GM19455 (cell line): ENCODE data around the gene NPAS3.

Experiments used
- ATAC-seq: cut with Tn5 transposase; IDR thresholded peaks from one replicate; pipeline ENCODE4 v1.9.1; 2021; ENCODE audit not compliant: unreplicated experiment

The NPAS3 gene

GRCh38 chr14:33691907-33692306 is 753.2 kb downstream of the NPAS3 start:
- no peak for ATAC-seq

GRCh38 chr14:33692762-33693161 is 754.1 kb downstream of the NPAS3 start:
- no peak for ATAC-seq

- no peak for ATAC-seq
Observed at GRCh38 chr14:33693237-33693636, 754.6 kb downstream of the NPAS3 start.

GRCh38 chr14:33696165-33696564 is 757.5 kb downstream of the NPAS3 start:
- no peak for ATAC-seq

- no peak for ATAC-seq
Observed at GRCh38 chr14:33699300-33699983, 760.8 kb downstream of the NPAS3 start.

- no peak for ATAC-seq
Observed at GRCh38 chr14:33700052-33700451, 761.4 kb downstream of the NPAS3 start.

- ATAC-seq = no peak
Observed at GRCh38 chr14:33702293-33702692, 763.6 kb downstream of the NPAS3 start.

- no peak for ATAC-seq
Observed at GRCh38 chr14:33704481-33704880, 765.8 kb downstream of the NPAS3 start.

GRCh38 chr14:33705490-33705889 is 766.8 kb downstream of the NPAS3 start:
- no peak for ATAC-seq

GRCh38 chr14:33707716-33708115 is 769.0 kb downstream of the NPAS3 start:
- ATAC-seq = no peak

- no peak for ATAC-seq
Observed at GRCh38 chr14:33709283-33709682, 770.6 kb downstream of the NPAS3 start.

- ATAC-seq = no peak
Observed at GRCh38 chr14:33709711-33710110, 771.0 kb downstream of the NPAS3 start.

- no peak for ATAC-seq
Observed at GRCh38 chr14:33710273-33710672, 771.6 kb downstream of the NPAS3 start.

- ATAC-seq = no peak
Observed at GRCh38 chr14:33711194-33711593, 772.5 kb downstream of the NPAS3 start.

GRCh38 chr14:33711811-33712216 is 773.1 kb downstream of the NPAS3 start:
- ATAC-seq = no peak

GRCh38 chr14:33714527-33715226 is 776.0 kb downstream of the NPAS3 start:
- no peak for ATAC-seq

GRCh38 chr14:33715227-33715528 is 776.5 kb downstream of the NPAS3 start:
- ATAC-seq = no peak

- no peak for ATAC-seq
Observed at GRCh38 chr14:33716921-33717320, 778.2 kb downstream of the NPAS3 start.

- no peak for ATAC-seq
Observed at GRCh38 chr14:33717866-33718265, 779.2 kb downstream of the NPAS3 start.

- ATAC-seq = no peak
Observed at GRCh38 chr14:33720284-33720787, 781.7 kb downstream of the NPAS3 start.

- no peak for ATAC-seq
Observed at GRCh38 chr14:33726685-33727084, 788.0 kb downstream of the NPAS3 start.

GRCh38 chr14:33727606-33728005 is 788.9 kb downstream of the NPAS3 start:
- no peak for ATAC-seq
